HepG2 (cell line): ENCODE data around the gene PPP1R18. TPM values are rescaled to one million over a fixed set of nuclear protein-coding genes. Genes with fewer than 3 reads are reported as not detected.

Experiments used
- ARNT2 ChIP-seq: sonication (generic); formaldehyde crosslinking; IDR thresholded peaks from 2 replicates; pipeline ENCODE4 v1.8.0; 2022; ENCODE audit warnings: mild to moderate bottlenecking, low read depth, missing genetic modification reagents, moderate library complexity
- ATF1 ChIP-seq: IDR thresholded peaks from 2 replicates; pipeline ENCODE4 v1.6.1; 2016; ENCODE audit warnings: mild to moderate bottlenecking, control low read depth
- CAMTA2 ChIP-seq: sonication (generic); formaldehyde crosslinking; IDR thresholded peaks from 2 replicates; pipeline ENCODE4 v1.4.0; 2020; ENCODE audit warnings: mild to moderate bottlenecking, missing genetic modification reagents, borderline replicate concordance
- CEBPB ChIP-seq: IDR thresholded peaks from 2 replicates; pipeline ENCODE4 v1.6.1; 2011; ENCODE audit warnings: low read depth, low read length, improper control_type of control experiment, borderline replicate concordance
- CERS6 ChIP-seq: sonication (generic); formaldehyde crosslinking; IDR thresholded peaks from 2 replicates; pipeline ENCODE4 v1.5.0; 2020; ENCODE audit warnings: missing genetic modification reagents
- DRAP1 ChIP-seq: IDR thresholded peaks from 2 replicates; pipeline ENCODE4 v1.6.1; 2016; ENCODE audit warnings: missing genetic modification reagents, missing compliant biosample characterization
- GFI1 ChIP-seq: sonication (generic); formaldehyde crosslinking; IDR thresholded peaks from 2 replicates; pipeline ENCODE4 v1.5.0; 2020; ENCODE audit warnings: missing genetic modification reagents, mild to moderate bottlenecking, borderline replicate concordance
- HIVEP1 ChIP-seq: sonication (generic); formaldehyde crosslinking; IDR thresholded peaks from 2 replicates; pipeline ENCODE4 v1.4.0; 2020; ENCODE audit warnings: mild to moderate bottlenecking, missing genetic modification reagents
- HMG20A ChIP-seq: IDR thresholded peaks from 2 replicates; pipeline ENCODE4 v1.6.1; 2016; ENCODE audit warnings: borderline replicate concordance
- KLF9 ChIP-seq: IDR thresholded peaks from 2 replicates; pipeline ENCODE4 v1.6.1; 2016; ENCODE audit warnings: low read depth
- LCORL ChIP-seq, 2 experiments: fragments of 450-650 bp in 1 of 2; sonication (generic) in 1 of 2; formaldehyde crosslinking in 1 of 2; IDR thresholded peaks; 2 replicates each; pipeline versions ENCODE4 v1.5.0 to v1.6.1; 2017 to 2020; ENCODE audit warnings: antibody characterized with exemption in 1 of 2, missing genetic modification reagents in 1 of 2
- MAFG ChIP-seq: sonication (generic); formaldehyde crosslinking; IDR thresholded peaks from 2 replicates; pipeline ENCODE4 v1.5.1; 2020; ENCODE audit warnings: mild to moderate bottlenecking, missing genetic modification reagents
- POLR2G ChIP-seq: fragments of 200-400 bp; formaldehyde crosslinking; IDR thresholded peaks from 2 replicates; pipeline ENCODE4 v1.6.1; 2018; ENCODE audit warnings: mild to moderate bottlenecking, low read depth, low read length, moderate library complexity
- RAD21 ChIP-seq: fragments of 450-650 bp; formaldehyde crosslinking; IDR thresholded peaks from 2 replicates; pipeline ENCODE4 v1.5.0; 2020; ENCODE audit warnings: mild to moderate bottlenecking
- RBFOX2 ChIP-seq: fragments of 200-400 bp; formaldehyde crosslinking; IDR thresholded peaks from 2 replicates; pipeline ENCODE4 v1.6.1; 2017; ENCODE audit warnings: low read depth, mild to moderate bottlenecking, low read length
- REL ChIP-seq: sonication (generic); formaldehyde crosslinking; conservative IDR thresholded peaks from 2 replicates; pipeline ENCODE4 v1.8.0; 2022; ENCODE audit warnings: mild to moderate bottlenecking, missing genetic modification reagents, moderate library complexity
- SMARCC2 ChIP-seq: fragments of 450-650 bp; IDR thresholded peaks from 2 replicates; pipeline ENCODE4 v1.6.1; 2017; ENCODE audit warnings: antibody characterized with exemption, mild to moderate bottlenecking
- TMF1 ChIP-seq: sonication (generic); formaldehyde crosslinking; IDR thresholded peaks from 2 replicates; pipeline ENCODE4 v1.8.1; 2022; ENCODE audit warnings: low read depth, missing genetic modification reagents
- ZBTB38 ChIP-seq: sonication (generic); formaldehyde crosslinking; IDR thresholded peaks from 2 replicates; pipeline ENCODE4 v1.5.1; 2020; ENCODE audit warnings: mild to moderate bottlenecking, missing genetic modification reagents
- ZBTB39 ChIP-seq: sonication (generic); formaldehyde crosslinking; IDR thresholded peaks from 2 replicates; pipeline ENCODE4 v1.5.0; 2020; ENCODE audit warnings: missing genetic modification reagents
- ZFP36L2 ChIP-seq: sonication (generic); formaldehyde crosslinking; IDR thresholded peaks from 2 replicates; pipeline ENCODE4 v1.4.0; 2020; ENCODE audit warnings: missing genetic modification reagents
- ZNF180 ChIP-seq: sonication (generic); formaldehyde crosslinking; IDR thresholded peaks from 2 replicates; pipeline ENCODE4 v1.4.0; 2020; ENCODE audit warnings: low read depth, missing genetic modification reagents, borderline replicate concordance
- ZNF264 ChIP-seq: sonication (generic); formaldehyde crosslinking; IDR thresholded peaks from 2 replicates; pipeline ENCODE4 v1.4.0; 2020; ENCODE audit warnings: missing genetic modification reagents
- ZNF44 ChIP-seq: sonication (generic); formaldehyde crosslinking; IDR thresholded peaks from 2 replicates; pipeline ENCODE4 v1.5.1; 2020; ENCODE audit warnings: mild to moderate bottlenecking, missing genetic modification reagents
- ZNF549 ChIP-seq: sonication (generic); formaldehyde crosslinking; IDR thresholded peaks from 2 replicates; pipeline ENCODE4 v1.5.0; 2020; ENCODE audit warnings: missing genetic modification reagents
- ZNF589 ChIP-seq: sonication (generic); formaldehyde crosslinking; conservative IDR thresholded peaks from 2 replicates; pipeline ENCODE4 v1.8.0; 2022; ENCODE audit warnings: mild to moderate bottlenecking, moderate library complexity, missing genetic modification reagents
- ZNF724P ChIP-seq: sonication (generic); formaldehyde crosslinking; IDR thresholded peaks from 2 replicates; pipeline ENCODE4 v1.8.0; 2022; ENCODE audit warnings: missing genetic modification reagents, borderline replicate concordance
- ZSCAN29 ChIP-seq: sonication (generic); formaldehyde crosslinking; conservative IDR thresholded peaks from 2 replicates; pipeline ENCODE4 v1.4.0; 2020; ENCODE audit warnings: mild to moderate bottlenecking, missing genetic modification reagents
- polyA plus RNA-seq, 8 experiments: library from polyadenylated mRNA; depleted of rRNA in 3 of 8; stranded (reverse) in 7 of 8; unstranded in 1 of 8; fragments of >200 nt; fragmentation: Illumina TruSeq in 4 of 8; extraction: Trizol in 4 of 8; gene quantifications; 2 replicates each; pipeline versions ENCODE4 v1.2.1 to v1.2.3, GENCODE V29; 2011 to 2016; ENCODE audit warnings: low read depth in 4 of 8, missing spikeins in 1 of 8, mixed read lengths in 1 of 8; ENCODE audit not compliant: insufficient read depth in 1 of 8
- total RNA-seq, 5 experiments: library from RNA; depleted of rRNA; stranded (reverse); fragments of >200 nt; fragmentation: Illumina TruSeq; extraction: Trizol; gene quantifications; 2 replicates each; pipeline ENCODE4 v1.2.3, GENCODE V29; 2016; ENCODE audit warnings: low read depth in 1 of 5

PPP1R18 gene
- total and polyA plus RNA-seq, 2 of the 13 experiments (the other 11 are each of a cell fraction or from before 2014, with no cell fraction given): 4.9 to 9.2 TPM

GRCh38 chr6:30721198-30722024 lies 35.0 kb upstream of the PPP1R18 start (continued):
- TF ChIP-seq ZNF264 (CRISPR knock-in tag) (0 out of 2 replicates have a peak, but pooled peaks have one; percentile 39), CERS6 (CRISPR knock-in tag) (no peak), ZBTB38 (CRISPR knock-in tag) (peak; percentile 84; the same call in 1 of the 2 replicates), ZNF589 (CRISPR knock-in tag) (no peak), ZFP36L2 (CRISPR knock-in tag) (no peak), ZBTB39 (CRISPR knock-in tag) (peak; percentile 24; the same call in 1 of the 2 replicates), ZNF724P (CRISPR knock-in tag) (no peak; the same call in 1 of the 2 replicates), KLF9 (CRISPR knock-in tag) (no peak), ZNF180 (CRISPR knock-in tag) (no peak), ATF1 (CRISPR knock-in tag) (no peak), SMARCC2 (no peak), POLR2G (peak; percentile 81), MAFG (CRISPR knock-in tag) (no peak), CEBPB (no peak), HMG20A (CRISPR knock-in tag) (no peak), GFI1 (no peak), REL (CRISPR knock-in tag) (no peak), HIVEP1 (CRISPR knock-in tag) (peak; percentile 79), LCORL (IDR thresholded peaks at IDR 0.05) (no peak), LCORL (CRISPR knock-in tag; IDR thresholded peaks at IDR 0.05) (peak; percentile 45; the same call in 1 of the 2 replicates), DRAP1 (CRISPR knock-in tag) (peak; percentile 64), RBFOX2 (peak; percentile 99), TMF1 (CRISPR knock-in tag) (peak; percentile 88), ZSCAN29 (CRISPR knock-in tag) (no peak), ZNF44 (CRISPR knock-in tag) (no peak), CAMTA2 (CRISPR knock-in tag) (no peak), ARNT2 (CRISPR knock-in tag) (peak; percentile 69), ZNF549 (no peak), RAD21 (CRISPR knock-in tag) (peak; percentile 81)
